ENCODE measurements around the gene MAPKAPK2.
A peak's percentile ranks its signal among the peaks of the same experiment; 100 is the strongest.

The MAPKAPK2 gene

DNA sequence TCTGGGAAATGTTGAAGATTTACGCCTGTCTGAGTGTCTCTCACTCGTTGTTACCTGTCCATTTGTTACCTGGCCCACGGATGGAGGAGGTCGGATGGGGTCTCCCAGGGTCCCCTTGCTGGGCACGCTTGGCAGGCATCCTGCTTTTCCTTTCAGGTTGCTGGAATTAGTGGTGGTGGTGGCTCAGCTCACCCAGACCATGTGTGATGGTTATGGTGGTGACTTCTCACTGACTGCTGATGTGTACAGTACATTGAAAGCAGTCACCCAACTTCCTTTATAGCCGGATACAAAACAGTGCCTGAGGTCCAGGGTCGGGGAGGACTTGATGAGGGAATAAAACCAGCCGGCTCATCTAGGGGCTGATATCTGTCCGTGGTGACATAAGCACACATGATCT is 19.5 kb downstream of the MAPKAPK2 start:
- no peak for DNase-seq

DNA sequence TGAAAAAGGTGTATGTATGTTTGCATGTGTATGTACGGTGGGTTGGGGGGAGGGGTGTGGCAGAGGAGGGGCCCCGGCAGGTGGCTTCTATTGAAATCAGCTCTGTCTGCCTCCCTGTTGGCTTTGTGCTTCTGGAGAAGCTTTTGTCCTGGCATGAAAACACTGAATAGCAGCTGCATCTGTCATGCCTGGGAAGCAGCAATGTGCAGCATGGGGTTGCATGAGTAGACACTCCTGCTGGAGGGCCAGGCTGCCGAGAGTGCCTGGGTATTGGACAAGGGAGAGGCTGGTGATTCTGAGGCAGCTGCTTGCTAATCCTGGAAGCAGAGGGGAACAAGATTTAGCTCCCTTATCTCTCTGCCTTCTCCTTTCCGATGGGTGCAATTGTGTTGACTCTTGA is 20.5 kb downstream of the MAPKAPK2 start:
- DNase-seq = peak in 4 of 14 donors; percentile 22 to 67 (median 47)

DNA sequence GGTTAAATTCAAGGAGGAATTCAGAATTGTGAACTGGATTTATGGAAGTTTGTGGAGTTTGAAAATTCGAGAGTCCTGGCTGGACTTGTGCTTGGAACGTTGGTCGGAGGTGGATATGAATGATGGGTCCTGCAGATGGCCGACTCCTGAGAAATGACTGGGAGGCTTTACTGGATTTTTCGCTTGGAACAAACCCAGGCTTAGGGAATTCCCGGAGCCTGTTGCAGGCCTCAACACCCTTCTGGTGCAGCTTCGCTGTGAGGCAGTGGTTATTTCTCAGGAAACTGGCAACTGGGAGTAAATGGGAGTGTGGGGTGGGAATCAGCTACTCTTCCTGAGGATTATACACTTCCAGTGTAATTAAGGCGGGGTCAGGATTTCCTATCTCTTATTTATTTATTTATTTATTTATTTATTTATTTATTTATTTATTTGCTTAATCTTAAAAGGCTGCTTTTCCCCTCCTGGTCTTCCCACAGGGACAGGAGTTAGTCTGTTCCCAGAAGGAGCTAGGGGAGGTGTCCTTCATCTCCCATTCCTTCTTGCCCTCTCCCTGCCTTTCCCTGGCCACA is 21.1 kb downstream of the MAPKAPK2 start:
- DNase-seq = peak in 1 of 14 donors; percentile 23

DNA sequence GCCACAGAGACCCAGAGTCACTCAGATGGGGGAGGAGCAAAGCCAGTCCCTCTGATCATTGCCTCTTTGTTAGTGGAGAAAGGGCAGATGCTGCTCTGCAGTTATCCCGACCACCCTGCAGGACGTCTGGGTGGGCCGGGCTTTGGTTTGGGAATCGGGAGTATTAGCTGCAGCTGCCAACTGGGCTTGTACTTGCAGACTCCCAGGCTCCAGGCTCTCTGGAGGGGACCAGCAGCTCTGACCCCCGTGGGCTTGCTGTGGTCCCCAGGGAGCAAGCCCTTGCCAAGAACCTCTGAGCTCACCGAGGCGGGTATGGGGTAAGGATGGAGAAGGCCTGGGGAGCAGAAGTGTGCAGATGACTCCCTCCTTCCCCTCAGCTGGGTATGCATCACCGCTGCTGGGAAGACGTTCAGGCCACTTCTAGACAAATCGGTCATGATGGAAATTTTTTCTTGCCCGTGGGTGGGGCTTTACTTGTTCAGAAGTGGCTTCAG is 21.6 kb downstream of the MAPKAPK2 start:
- peak in 2 of 14 donors; percentile 45 to 79 for DNase-seq

DNA sequence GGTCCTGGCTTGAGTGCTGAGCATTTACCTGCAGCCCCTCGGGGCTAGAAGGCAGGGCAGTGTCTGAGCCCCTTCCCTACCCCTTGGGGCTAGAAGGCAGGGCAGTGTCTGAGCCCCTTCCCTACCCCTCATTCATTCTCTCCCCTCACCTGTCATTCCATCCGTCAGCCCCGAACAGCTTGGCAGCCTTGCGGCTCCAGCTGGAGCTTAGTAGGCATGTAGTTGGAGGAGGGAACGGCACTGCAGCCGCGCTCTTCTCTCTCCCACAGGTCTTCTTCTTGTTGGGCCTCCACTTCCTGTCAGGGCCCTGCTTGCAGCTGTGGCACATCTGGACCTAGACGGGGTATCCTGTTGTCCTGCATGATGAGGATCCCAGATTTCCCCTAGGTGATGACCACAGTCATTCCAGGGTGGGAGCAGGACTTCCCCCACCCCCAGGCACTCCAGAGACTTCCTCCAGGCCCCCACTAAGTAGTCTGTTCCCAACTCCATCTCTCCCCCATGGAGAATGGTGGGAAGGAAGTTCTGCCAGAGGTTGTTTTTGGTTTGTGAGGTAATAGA is 22.2 kb downstream of the MAPKAPK2 start:
- DNase-seq = no peak

DNA sequence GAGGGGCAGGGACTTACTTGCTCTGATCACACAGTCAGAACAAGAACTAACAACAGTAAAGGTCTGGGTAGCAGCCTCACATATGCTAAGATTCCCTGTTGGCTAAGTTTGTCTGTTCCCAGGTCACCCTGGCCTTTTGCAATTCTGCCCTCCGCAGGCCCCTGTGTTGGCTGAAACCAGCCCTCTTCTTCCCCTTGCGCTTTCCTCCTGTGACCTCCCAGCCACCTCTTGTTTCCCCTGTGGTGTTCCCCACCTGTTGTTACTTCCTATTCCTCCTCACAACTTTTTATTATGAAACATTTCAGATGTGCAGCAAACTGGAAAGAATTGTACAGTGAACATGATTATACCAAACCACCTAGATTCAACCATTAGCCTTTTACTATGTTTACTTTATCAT is 23.4 kb downstream of the MAPKAPK2 start:
- DNase-seq = no peak

DNA sequence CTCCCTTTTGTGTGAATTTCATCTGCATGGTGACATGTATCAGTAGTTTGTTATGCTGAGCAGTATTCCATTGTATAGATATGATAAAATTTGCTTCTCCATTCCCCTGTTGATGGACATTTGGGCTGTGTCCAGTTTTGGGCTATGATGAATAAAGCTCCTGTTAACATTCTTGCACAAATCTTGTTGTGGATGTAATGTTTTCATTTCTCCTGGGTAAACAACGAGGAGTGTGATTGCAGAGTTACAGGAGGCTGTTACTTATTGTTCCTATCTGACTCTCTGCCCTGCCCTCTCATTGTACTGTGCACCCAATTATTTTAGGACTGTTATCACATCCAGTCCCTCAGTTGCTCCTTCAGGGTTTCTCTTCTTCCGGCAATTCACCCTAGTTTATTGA is 24.2 kb downstream of the MAPKAPK2 start:
- no peak for DNase-seq

DNA sequence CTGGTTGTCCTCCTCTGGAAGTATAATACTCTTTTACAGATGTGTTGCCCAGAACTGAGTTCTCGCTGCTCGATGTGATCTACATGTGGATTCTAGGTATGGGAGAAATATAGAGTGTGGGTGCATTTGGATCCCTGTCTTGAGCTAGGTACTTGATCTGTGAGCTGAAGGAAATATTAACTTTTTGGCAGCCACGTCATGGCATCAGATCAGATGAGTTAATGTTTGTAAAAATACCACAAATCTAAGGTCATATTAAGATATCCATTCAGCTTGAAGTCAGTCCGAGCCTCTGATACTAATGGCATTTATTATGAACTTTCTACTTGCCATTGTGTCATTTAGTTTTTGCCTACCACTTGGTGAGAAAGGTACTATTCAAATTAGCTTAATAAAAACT is 24.6 kb downstream of the MAPKAPK2 start:
- DNase-seq = no peak

DNA sequence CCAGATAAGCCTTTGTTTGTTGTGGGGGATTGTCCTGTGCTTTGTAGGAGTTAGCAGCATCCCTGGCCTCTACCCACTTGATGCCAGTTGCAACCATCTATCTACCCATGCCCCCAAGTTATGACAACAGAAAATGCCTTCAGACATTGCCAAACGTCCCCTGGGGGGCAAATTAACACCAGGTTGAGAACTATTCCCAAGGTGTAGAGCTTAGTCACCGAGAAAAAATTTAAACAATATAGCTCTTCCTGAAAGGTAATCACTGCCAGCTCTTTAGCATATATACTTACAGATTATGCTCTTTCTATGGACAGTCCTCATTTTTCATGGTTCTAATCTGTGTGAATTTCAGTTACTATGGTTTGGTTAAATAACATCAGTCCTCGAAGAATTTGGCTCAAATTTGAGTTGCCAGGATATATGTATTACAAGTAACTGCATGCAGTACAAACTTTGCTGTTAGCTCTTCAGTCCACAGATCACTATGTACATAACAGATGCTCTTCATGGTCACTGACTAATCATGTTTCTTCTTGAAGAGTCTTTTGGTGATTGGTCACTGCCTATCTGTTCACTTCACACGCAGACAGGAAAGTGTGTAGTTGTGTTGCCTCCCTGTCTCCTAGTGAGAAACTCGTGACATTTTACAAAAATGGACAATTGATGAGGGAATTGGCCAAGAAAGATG is 25.2 kb downstream of the MAPKAPK2 start:
- DNase-seq = no peak

DNA sequence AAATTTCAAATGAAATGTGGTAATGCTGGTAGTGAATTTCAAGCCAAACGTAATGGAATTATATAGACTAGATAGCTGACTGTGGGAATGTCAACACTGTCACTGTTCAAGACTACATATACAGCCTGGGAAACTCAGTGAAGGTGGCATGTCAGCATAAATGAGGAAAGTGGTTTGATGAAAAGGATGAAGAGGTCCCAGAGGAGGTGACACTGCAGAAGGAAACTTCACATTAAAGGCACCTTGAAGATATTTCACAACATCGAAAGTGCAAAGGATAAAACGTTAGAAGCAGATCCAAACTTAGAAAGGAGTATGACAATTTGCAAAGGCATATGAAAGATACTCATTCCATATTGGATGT is 25.7 kb downstream of the MAPKAPK2 start:
- no peak for DNase-seq

DNA sequence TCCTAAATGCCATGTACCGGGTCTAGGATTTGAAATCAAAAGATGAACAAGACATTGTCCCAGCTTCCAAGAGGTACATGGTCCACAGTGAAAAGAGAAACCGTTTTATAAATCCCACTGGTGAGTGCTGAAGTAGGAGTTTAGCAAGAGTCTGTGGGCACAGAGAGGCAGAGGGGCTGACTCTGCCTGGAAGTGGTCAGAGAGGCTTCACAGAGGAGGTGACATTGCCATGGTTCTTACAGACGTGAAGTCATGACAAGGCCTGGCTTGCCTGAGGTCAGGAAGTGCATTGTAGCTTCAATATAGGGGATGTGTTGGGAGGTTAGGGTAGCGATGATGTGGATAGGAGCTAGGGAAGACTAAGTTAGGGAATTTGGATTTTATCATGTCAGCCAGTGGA is 28.4 kb downstream of the MAPKAPK2 start:
- no peak for DNase-seq

DNA sequence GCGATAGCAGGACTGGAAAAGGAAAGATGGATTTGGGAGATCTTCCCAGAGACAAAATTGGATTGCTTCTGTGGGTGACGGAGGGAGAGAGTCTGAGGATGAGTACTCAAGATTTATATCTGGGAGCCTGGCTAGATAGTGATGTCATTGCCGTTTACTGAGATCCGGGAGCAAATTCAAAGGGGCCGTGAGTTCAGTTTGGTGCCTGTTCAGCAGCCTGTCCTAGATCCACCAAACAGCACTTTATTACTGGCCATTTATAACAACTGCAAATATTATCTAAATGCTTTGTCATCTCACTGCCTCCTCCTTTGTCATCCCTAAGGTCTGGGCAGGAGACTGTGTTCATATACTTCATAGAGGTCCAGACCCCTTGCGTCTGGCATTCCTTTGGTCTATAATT is 29.2 kb downstream of the MAPKAPK2 start:
- no peak for DNase-seq

DNA sequence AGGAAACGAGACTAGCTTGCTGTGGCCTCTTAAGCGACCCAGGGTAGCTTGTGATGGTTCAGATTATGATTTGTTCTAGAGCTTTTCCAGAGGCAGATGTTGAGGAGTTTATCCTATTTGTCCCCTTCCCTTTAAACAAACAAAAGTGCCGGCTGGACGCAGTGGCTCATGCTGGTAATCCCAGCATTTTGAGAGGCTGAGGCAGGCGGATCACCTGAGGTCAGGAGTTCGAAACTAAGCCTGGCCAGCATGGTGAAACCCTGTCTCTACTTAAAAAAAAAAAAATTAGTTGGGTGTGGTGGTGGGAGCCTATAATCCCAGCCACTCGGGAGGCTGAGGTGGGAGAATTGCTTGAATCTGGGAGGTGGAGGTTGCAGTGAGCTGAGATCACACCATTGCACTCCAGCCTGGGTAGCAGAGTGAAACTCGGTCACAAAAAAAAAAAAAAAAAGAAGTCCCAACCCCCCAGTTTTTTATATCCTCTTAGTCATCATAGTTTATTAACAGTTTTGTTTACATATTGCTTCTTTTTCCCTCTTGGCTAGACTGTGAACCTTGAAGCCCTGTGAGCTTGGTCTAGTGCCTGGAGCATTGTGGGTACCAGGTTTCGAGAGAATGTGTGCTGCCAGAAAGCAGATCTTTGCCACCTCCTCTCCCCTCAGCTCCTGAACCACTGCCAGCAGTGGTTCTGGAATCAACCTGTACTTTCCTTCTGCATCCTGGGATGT is 29.8 kb downstream of the MAPKAPK2 start:
- DNase-seq = no peak

DNA sequence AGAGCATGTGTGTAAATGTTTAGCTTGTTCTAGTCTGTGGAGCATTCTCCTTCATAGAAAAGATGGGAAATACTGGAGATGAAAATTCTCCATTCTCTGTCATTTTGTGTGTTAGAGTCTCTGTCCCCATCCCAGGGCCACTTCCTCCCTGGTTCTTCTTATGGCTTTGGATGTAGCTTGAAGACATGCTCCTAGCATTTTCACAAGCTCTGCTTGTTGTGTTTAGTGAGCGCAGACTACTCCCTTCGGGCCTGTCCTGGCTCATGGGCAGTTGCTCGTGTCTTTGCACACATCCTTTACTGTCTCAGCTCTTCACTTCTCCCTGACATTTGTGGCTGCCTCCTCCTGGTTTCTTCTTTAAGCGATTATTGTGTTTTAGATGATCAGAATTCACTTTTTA is 30.4 kb downstream of the MAPKAPK2 start:
- no peak for DNase-seq

DNA sequence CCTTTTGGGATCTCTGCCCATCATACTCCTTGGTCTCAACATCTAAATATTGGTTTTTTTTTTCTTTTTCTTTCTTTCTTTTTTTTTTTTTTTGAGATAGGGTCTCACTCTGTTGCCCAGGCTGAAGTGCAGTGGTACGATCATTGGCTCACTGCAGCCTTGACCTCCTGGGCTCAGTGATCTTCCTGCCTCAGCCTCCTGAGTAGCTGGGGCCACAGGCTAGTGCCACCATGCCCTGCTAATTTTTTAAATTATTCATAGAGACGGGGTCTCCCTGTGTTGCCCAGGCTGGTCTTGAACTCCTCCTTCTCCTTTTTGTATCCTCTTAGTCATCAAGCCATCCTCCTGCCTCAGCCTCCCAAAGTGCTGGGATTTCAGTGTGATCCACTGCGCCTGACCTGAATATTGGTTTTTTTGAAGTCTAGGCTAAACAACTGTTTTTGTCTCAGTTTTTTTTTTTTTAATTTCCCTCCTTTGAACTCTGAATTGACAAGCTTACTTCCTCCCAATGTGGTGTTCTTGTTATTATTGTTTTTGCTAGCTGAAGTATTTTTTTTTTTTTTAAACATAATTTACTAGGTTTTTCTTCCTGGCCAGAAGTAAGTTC is 30.9 kb downstream of the MAPKAPK2 start:
- DNase-seq = no peak

DNA sequence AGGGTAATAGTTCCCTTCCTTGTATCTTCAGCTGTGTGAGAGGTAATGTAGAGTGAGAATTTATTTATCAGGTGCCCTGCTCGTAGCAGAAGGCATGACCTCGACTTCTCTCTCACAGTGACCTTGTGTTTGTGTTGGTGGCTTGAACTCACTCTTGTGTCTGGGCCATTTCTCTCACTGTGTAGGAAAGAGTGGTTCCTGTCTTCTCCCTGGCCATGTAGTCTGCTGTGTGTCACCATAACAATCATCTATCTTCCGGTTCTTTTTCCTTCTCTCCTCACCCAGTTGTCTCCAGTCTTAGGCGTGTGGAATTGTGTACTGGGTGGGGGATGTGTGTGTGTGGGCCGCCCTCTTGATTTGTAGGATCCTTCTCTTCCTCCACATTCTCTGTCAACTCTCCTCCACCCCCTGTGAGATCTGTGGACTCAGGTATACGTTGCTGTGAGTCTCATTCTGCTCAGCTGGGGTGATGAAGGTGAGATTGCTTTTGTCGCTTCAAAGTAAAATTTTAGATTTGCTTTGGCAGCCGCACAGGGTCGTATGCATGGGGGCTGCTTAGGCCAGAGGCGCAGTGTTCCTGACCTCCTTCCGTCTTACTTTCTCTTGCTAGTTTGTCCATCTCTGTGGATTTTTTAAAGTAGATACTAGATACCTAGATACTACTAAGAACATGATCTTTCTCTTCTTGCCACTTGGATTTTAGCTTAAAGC is 31.6 kb downstream of the MAPKAPK2 start:
- DNase-seq = no peak

DNA sequence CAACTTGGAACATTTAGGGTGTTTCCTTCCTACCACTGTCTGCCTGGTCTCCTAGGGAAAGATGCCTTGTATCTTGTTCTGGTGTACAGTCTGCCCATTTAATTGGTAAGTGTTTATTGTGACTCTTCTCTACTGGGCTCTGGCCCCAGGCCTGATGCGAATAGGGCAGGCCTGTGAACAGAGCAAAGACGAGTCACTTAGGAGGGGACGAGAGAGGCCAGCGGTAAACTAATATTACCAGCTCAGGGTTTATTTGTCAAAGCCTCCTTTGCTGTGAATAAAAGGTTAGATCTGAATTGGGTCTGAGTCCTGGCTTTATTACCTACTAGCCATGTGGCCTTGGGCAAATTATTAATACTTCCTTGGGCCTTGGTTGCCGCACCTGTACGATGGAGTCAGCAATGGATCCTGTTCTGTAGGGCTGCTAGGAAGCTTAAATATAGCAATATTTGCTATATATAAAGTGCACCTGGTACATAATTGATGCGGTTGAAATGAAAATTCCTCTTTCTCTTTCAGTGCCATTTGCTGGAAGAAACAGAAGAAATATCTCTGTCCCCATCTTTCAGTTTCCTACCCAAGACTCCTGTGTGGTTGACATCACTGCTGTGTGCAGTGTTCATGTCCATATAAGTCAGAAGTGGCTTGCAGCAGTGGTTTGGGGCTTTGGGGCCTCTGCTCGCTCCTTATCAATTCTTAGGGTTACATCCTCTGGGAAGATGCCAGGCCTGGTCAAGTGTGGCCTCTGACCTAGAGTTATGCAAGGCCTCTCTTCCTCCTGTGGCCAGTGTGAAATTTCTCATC is 32.4 kb downstream of the MAPKAPK2 start:
- DNase-seq = no peak

DNA sequence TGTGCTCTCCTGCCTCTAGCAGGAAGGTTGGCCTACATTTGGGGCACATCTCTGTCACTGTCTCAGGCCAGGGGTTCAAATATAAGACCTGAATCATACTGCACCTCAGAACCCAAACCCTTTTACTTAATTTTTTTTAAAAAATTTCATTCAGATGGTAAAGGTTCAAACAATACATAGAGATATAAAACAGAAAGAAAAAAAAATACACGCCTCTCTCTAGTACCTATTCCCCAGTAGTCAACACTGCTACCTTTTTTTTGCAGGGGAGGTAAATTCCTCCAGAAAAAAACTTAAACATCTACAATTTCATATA is 32.9 kb downstream of the MAPKAPK2 start:
- no peak for DNase-seq

DNA sequence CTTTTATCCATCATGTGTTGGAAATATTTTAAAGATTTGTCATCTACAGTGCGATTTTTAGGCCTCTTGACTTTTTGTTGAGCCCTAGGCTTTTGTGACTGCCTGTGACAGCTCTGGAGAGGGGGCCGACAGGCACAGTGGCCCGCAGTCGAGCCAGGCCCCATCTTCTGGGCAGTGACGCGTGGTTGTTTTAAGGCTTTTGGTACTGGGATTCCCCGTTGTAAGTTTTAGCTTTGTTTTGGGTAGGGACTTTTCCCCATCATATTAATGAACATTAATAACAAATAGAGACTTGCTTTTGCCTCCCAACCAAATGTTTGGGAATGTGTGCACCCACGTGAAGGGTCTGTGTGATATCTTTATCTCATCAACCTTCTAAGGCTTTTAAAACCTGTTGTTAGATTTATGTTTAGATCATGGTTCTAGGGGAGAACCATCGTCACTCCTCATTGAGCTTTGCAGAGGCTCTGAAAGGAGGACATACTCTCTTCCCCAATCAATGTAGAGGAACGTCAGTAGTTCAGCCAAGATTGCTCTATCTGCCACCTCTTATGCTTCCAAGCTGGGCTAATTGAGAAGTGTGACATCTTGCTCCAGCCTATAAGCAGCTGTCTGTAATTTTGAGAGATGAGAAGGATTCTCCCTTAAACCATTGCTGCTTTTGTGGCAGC is 34.6 kb downstream of the MAPKAPK2 start:
- no peak for DNase-seq

DNA sequence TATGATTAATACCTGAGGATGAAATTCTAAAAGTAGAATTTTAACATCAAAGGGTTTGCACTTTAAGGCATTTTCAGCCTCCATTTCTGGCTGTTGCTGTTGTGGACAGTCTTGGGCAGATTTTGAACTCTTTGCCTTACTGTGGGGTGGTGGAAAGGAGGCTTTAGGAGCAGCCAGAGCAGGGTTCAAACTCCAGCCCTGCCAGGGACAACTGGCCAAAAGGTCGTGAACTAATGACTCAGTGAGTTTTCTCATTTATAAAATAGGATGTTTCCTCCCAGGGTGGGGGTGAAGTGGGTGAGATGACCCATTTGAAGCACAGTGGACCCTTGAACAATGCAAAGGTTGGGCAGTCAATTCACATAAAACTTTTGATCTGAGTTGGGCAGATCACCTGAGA is 36.7 kb downstream of the MAPKAPK2 start:
- no peak for DNase-seq

Measured in C1 segment of cervical spinal cord (tissue), 14 donors.